ENCODE measurements around the gene ARMC8. TPM values are rescaled to one million over a fixed set of nuclear protein-coding genes. Genes with fewer than 3 reads are reported as not detected.

ARMC8 gene
- total RNA-seq, 1 experiment from 2014 or later: 63.6 TPM

DNA sequence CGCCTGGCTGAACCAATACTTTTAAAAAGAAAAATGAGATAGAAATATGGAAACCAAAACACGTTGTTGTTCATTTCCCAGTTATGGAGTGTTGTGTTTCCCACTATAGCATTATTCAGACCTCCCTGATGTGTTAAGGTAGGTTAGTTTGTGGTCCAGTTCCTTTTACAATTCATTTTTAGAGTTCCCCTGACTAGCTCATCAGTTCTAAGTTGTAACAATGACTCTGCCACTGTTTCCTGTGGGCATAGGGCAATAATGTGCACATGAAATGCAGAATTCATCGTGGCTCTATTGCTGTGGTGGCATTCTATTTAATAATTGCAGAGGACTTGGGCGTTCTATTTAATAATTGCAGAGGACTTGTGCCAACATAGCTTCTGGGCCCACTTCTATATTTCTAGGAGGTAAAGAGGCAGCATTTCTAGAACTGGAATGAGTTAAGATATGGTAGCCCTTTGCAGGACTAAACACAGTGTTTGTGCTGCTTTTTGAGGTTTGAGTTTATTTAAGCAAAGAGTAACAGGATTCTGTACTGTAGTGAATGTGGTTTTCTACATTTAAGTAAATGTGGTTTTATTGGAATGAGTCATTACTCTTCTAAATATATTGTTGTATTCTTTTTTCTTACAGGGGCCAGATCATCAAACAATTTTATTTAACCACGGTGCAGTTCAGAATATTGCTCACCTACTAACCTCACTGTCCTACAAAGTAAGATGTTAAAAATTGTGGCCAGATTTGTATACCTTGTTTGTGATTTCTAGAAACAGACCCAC is 47.5 kb downstream of the ARMC8 start:
- Histone ChIP-seq H3K9me3 (ENCODE audit: control insufficient read depth, low read depth, low read length) (no peaks in the 10 kb centered on the region), H3K23ac (ENCODE audit: insufficient read length, low read depth, low read length) (no peak overlapping the region), H3K4me2 (ENCODE audit: insufficient read depth, insufficient read length, low read length) (no peak overlapping the region), H3K79me2 (ENCODE audit: insufficient read depth, low read length) (no peaks in the 10 kb centered on the region), H2BK15ac (ENCODE audit: low read depth, low read length) (no peak overlapping the region), H2BK5ac (ENCODE audit: insufficient read length, low read length) (no peak overlapping the region), H3K27me3 (ENCODE audit: insufficient read depth, low read length) (no peaks in the 10 kb centered on the region), H4K8ac (replicated peaks; ENCODE audit: insufficient read length, low read depth, low read length) (no peak overlapping the region), H3K79me1 (ENCODE audit: insufficient read depth, low read depth, low read length, poor library complexity, severe bottlenecking) (no peaks in the 10 kb centered on the region), H3T11ph (ENCODE audit: low read length) (no peak overlapping the region), H2AK5ac (ENCODE audit: insufficient read length, low read length) (no peak overlapping the region), H4K91ac (ENCODE audit: insufficient read length, low read depth, low read length) (no peak overlapping the region), H2AFZ (ENCODE audit: low read length) (no peak overlapping the region), H3K4me1 (ENCODE audit: insufficient read depth, low read length) (no peaks in the 10 kb centered on the region), H3K4ac (ENCODE audit: low read depth, low read length) (no peak overlapping the region), H3K18ac (ENCODE audit: insufficient read length, low read depth, low read length) (no peak overlapping the region), H3K56ac (ENCODE audit: insufficient read length, low read depth, low read length) (no peak overlapping the region), H3K27ac (ENCODE audit: insufficient read length, low read depth, low read length) (no peak overlapping the region), H4K20me1 (ENCODE audit: control insufficient read depth, insufficient read depth, insufficient read length) (no peaks in the 10 kb centered on the region), H2BK12ac (ENCODE audit: insufficient read length, low read depth, low read length) (no peak overlapping the region), H2BK20ac (ENCODE audit: low read depth, low read length, poor library complexity, severe bottlenecking) (no peak overlapping the region), H2BK120ac (ENCODE audit: low read depth, low read length, poor library complexity, severe bottlenecking) (no peak overlapping the region), H3K9ac (ENCODE audit: extremely low read depth, insufficient read length, low read length) (no peak overlapping the region), H3K23me2 (ENCODE audit: insufficient read length, low read depth, low read length, poor library complexity, severe bottlenecking) (no peaks in the 10 kb centered on the region), H4K5ac (ENCODE audit: insufficient read length, low read depth, low read length) (no peak overlapping the region), H3K14ac (ENCODE audit: insufficient read depth, low read length) (no peak overlapping the region)
- Mint-ChIP-seq H3K36me3 (ENCODE audit: insufficient read depth in 1 of 3, low read depth in 3 of 3) (peaks cover 11 to 50% (median 27%) of the 10 kb centered on the region in 3 experiments; a peak in 6 of 7 replicates), H3K4me3 (no peak overlapping the region), H3K27ac (no peak overlapping the region), H3K27me3 (ENCODE audit: low read depth) (no peaks in the 10 kb centered on the region), H3K4me1 (no peaks in the 10 kb centered on the region), H3K9me3 (no peaks in the 10 kb centered on the region)
- no peak for DNase-seq
- no CpG with 5 or more reads among the region's 5 CpGs for WGBS (ENCODE audit: extremely low coverage, insufficient read length, low lambda C conversion rate)
- TF ChIP-seq, protein P1, sequence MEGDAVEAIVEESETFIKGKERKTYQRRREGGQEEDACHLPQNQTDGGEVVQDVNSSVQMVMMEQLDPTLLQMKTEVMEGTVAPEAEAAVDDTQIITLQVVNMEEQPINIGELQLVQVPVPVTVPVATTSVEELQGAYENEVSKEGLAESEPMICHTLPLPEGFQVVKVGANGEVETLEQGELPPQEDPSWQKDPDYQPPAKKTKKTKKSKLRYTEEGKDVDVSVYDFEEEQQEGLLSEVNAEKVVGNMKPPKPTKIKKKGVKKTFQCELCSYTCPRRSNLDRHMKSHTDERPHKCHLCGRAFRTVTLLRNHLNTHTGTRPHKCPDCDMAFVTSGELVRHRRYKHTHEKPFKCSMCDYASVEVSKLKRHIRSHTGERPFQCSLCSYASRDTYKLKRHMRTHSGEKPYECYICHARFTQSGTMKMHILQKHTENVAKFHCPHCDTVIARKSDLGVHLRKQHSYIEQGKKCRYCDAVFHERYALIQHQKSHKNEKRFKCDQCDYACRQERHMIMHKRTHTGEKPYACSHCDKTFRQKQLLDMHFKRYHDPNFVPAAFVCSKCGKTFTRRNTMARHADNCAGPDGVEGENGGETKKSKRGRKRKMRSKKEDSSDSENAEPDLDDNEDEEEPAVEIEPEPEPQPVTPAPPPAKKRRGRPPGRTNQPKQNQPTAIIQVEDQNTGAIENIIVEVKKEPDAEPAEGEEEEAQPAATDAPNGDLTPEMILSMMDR (conservative IDR thresholded peaks at IDR 0.05): no peak

All from H9 (cell line).